ENCODE measurements around the gene WDR3.
A peak's percentile ranks its signal among the peaks of the same experiment; 100 is the strongest.

The WDR3 gene

GRCh38 chr1:117952386-117952785, 22.8 kb downstream of the WDR3 start:
- no peak for DNase-seq (ENCODE audit: low read depth)

GRCh38 chr1:117959364-117959763, 29.8 kb downstream of the WDR3 start:
- no peak for DNase-seq (ENCODE audit: low read depth)

GRCh38 chr1:117964290-117965038, 34.9 kb downstream of the WDR3 start:
- no peak for DNase-seq (ENCODE audit: low read depth)

- DNase-seq (ENCODE audit: low read depth) = peak; percentile 3
These were observed 37.9 kb downstream of the WDR3 start for GRCh38 chr1:117967477-117967876.

- no peak for DNase-seq (ENCODE audit: low read depth)
These were observed 38.3 kb downstream of the WDR3 start for GRCh38 chr1:117967881-117968280.

GRCh38 chr1:117970252-117970651, 40.7 kb downstream of the WDR3 start:
- DNase-seq (ENCODE audit: low read depth) = no peak

GRCh38 chr1:117971777-117972176, 42.2 kb downstream of the WDR3 start:
- no peak for DNase-seq (ENCODE audit: low read depth)

- DNase-seq (ENCODE audit: low read depth) = no peak
These were observed 46.8 kb downstream of the WDR3 start for GRCh38 chr1:117976381-117976780.

GRCh38 chr1:117981455-117982192, 52.1 kb downstream of the WDR3 start:
- no peak for DNase-seq (ENCODE audit: low read depth)

GRCh38 chr1:117985239-117985638, 55.7 kb downstream of the WDR3 start:
- no peak for DNase-seq (ENCODE audit: low read depth)

GRCh38 chr1:117985973-117986372, 56.4 kb downstream of the WDR3 start:
- DNase-seq (ENCODE audit: low read depth) = no peak

GRCh38 chr1:118004312-118004711, 74.8 kb downstream of the WDR3 start:
- no peak for DNase-seq (ENCODE audit: low read depth)

- no peak for DNase-seq (ENCODE audit: low read depth)
These were observed 77.9 kb downstream of the WDR3 start for GRCh38 chr1:118007391-118007790.

- DNase-seq (ENCODE audit: low read depth) = no peak
These were observed 78.5 kb downstream of the WDR3 start for GRCh38 chr1:118008011-118008410.

GRCh38 chr1:118012515-118013124, 83.1 kb downstream of the WDR3 start:
- no peak for DNase-seq (ENCODE audit: low read depth)

GRCh38 chr1:118013336-118013735, 83.8 kb downstream of the WDR3 start:
- DNase-seq (ENCODE audit: low read depth) = no peak

- DNase-seq (ENCODE audit: low read depth) = no peak
These were observed 84.4 kb downstream of the WDR3 start for GRCh38 chr1:118013938-118014337.

Measured in GM04504 (cell line).